ENCODE measurements around the gene CTXN3. TPM values are rescaled to one million over a fixed set of nuclear protein-coding genes. Genes with fewer than 3 reads are reported as not detected.

CTXN3 gene
- total RNA-seq, 1 donor from 2014 or later = 0.29 TPM

GRCh38 chr5:127642949-127643348 is 5.9 kb upstream of the CTXN3 start:
- no peak for DNase-seq (ENCODE audit: extremely low spot score, unreplicated experiment)

GRCh38 chr5:127643607-127644006 is 5.3 kb upstream of the CTXN3 start:
- Mint-ChIP-seq H3K4me1 (ENCODE audit: unreplicated experiment) (peaks cover 6% of the 10 kb centered on the region), H3K9me3 (no peaks in the 10 kb centered on the region), H3K36me3 (no peaks in the 10 kb centered on the region), H3K27me3 (no peaks in the 10 kb centered on the region), H3K4me3 (no peak overlapping the region), H3K27ac (no peak overlapping the region)
- no peak for DNase-seq (ENCODE audit: extremely low spot score, unreplicated experiment)
- no peak for TF ChIP-seq CTCF (conservative IDR thresholded peaks at IDR 0.05)

More at GRCh38 chr5:127642949-127643348, 5.9 kb upstream of the CTXN3 start:
- peaks cover 5% of the 10 kb centered on the region for H3K4me1 Mint-ChIP-seq (ENCODE audit: unreplicated experiment)
- no peaks in the 10 kb centered on the region for H3K36me3 Mint-ChIP-seq
- H3K9me3 Mint-ChIP-seq = no peaks in the 10 kb centered on the region
- no peak for TF ChIP-seq CTCF (conservative IDR thresholded peaks at IDR 0.05)
- H3K4me3 Mint-ChIP-seq = no peak overlapping the region
- H3K27ac Mint-ChIP-seq = no peak overlapping the region
- no peaks in the 10 kb centered on the region for H3K27me3 Mint-ChIP-seq

- no peaks in the 10 kb centered on the region for H3K9me3 Mint-ChIP-seq
- H3K27ac Mint-ChIP-seq = no peak overlapping the region
- TF ChIP-seq CTCF (conservative IDR thresholded peaks at IDR 0.05) = no peak
- no peaks in the 10 kb centered on the region for H3K36me3 Mint-ChIP-seq
- H3K4me1 Mint-ChIP-seq (ENCODE audit: unreplicated experiment) = peaks cover 14% of the 10 kb centered on the region
- H3K27me3 Mint-ChIP-seq = peaks cover 4% of the 10 kb centered on the region
- H3K4me3 Mint-ChIP-seq = no peak overlapping the region
- DNase-seq (ENCODE audit: extremely low spot score, unreplicated experiment) = no peak
Observed at GRCh38 chr5:127645300-127645726, 3.6 kb upstream of the CTXN3 start.

GRCh38 chr5:127647361-127647958 is 1.4 kb upstream of the CTXN3 start:
- no peak for TF ChIP-seq CTCF (conservative IDR thresholded peaks at IDR 0.05)
- Mint-ChIP-seq H3K9me3 (no peaks in the 10 kb centered on the region), H3K36me3 (no peaks in the 10 kb centered on the region), H3K27ac (no peak overlapping the region), H3K4me3 (no peak overlapping the region), H3K4me1 (ENCODE audit: unreplicated experiment) (peaks cover 14% of the 10 kb centered on the region), H3K27me3 (peaks cover 6% of the 10 kb centered on the region)
- DNase-seq (ENCODE audit: extremely low spot score, unreplicated experiment) = no peak

- no peak for TF ChIP-seq CTCF (conservative IDR thresholded peaks at IDR 0.05)
- H3K27ac Mint-ChIP-seq = no peak overlapping the region
- H3K27me3 Mint-ChIP-seq = peaks cover 10% of the 10 kb centered on the region
- no peak overlapping the region for H3K4me3 Mint-ChIP-seq
- peaks cover 14% of the 10 kb centered on the region for H3K4me1 Mint-ChIP-seq (ENCODE audit: unreplicated experiment)
- H3K36me3 Mint-ChIP-seq = no peaks in the 10 kb centered on the region
- DNase-seq (ENCODE audit: extremely low spot score, unreplicated experiment) = no peak
- H3K9me3 Mint-ChIP-seq = no peaks in the 10 kb centered on the region
Observed at GRCh38 chr5:127650022-127650421, 1.1 kb downstream of the CTXN3 start.

Data from type B pancreatic cell (in vitro differentiated cells).